ENCODE measurements around the gene LRP10. TPM values are rescaled to one million over a fixed set of nuclear protein-coding genes. Genes with fewer than 3 reads are reported as not detected.

The LRP10 gene
- total RNA-seq, 1 experiment from 2014 or later, result 78.3 TPM

- peaks cover 5% of the 10 kb centered on the region; the same call in 1 of the 2 replicates for H3K4me1 ChIP-seq (ENCODE audit: control insufficient read depth, insufficient read depth, low read length)
- TF ChIP-seq SIN3A (IDR thresholded peaks at IDR 0.05; ENCODE audit: borderline replicate concordance, insufficient read depth, low read depth, low read length), result no peak
- TF ChIP-seq POLR2AphosphoS5 (IDR thresholded peaks at IDR 0.05; ENCODE audit: low read depth, low read length), result peak; percentile 6; the same call in 1 of the 2 replicates
- DNase-seq (ENCODE audit: low read depth, low spot score) (peak; percentile 48), ATAC-seq (peak; percentile 62)
- no peaks in the 10 kb centered on the region for H3K9me3 ChIP-seq (ENCODE audit: control insufficient read depth, insufficient read depth, low read depth, low read length)
- CTCF ChIA-PET, result no interaction called here
- POLR2A ChIA-PET, result no interaction called here
- no peaks in the 10 kb centered on the region for H3K27me3 ChIP-seq (ENCODE audit: control insufficient read depth, insufficient read depth, low read length)
- intact Hi-C loops (cut with micrococcal nuclease; ENCODE audit: unreplicated experiment) (no loop called here), in situ Hi-C loops (cut with HindIII; ENCODE audit: low pct_unique_long_range_greater_than_20kb, low sequenced_read_pairs) (no loop called here)
- peak overlapping the region; percentile 53 to 78 for H3K4me3 ChIP-seq (ENCODE audit: low read depth in 2 of 2, low read length in 2 of 2)
- H3K27ac ChIP-seq (ENCODE audit: low read length), result peak overlapping the region; percentile 75
- no TSS peak for BruUV-seq (replicated peaks)
- H3K36me3 ChIP-seq (ENCODE audit: control insufficient read depth, insufficient read depth, low read length), result no peaks in the 10 kb centered on the region
Observed at GRCh38 chr14:22887260-22887989, 15.9 kb downstream of the LRP10 start.

DNA sequence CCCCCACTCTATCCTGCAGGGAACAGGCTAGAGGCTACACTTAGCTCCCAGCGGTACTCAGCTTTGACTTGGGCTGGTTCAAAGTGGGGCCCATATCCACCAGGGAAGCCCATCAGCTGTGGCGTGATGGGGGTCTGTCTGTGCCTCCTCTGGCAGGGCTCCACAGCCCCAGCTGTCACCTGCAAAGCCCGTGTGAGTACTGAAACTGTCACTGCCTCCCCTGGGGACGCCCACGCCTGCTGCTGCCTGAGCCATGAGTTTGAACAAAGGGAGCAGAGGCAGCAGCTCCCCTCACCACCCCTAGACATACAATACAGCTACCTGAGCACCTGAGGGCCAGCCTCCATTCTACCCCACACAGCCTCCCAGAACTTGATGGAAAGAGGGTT, 16.4 kb downstream of the LRP10 start:
- intact Hi-C loops (cut with micrococcal nuclease; ENCODE audit: unreplicated experiment), result no loop called here
- no peak for DNase-seq (ENCODE audit: low read depth, low spot score)
- TF ChIP-seq, protein P1, sequence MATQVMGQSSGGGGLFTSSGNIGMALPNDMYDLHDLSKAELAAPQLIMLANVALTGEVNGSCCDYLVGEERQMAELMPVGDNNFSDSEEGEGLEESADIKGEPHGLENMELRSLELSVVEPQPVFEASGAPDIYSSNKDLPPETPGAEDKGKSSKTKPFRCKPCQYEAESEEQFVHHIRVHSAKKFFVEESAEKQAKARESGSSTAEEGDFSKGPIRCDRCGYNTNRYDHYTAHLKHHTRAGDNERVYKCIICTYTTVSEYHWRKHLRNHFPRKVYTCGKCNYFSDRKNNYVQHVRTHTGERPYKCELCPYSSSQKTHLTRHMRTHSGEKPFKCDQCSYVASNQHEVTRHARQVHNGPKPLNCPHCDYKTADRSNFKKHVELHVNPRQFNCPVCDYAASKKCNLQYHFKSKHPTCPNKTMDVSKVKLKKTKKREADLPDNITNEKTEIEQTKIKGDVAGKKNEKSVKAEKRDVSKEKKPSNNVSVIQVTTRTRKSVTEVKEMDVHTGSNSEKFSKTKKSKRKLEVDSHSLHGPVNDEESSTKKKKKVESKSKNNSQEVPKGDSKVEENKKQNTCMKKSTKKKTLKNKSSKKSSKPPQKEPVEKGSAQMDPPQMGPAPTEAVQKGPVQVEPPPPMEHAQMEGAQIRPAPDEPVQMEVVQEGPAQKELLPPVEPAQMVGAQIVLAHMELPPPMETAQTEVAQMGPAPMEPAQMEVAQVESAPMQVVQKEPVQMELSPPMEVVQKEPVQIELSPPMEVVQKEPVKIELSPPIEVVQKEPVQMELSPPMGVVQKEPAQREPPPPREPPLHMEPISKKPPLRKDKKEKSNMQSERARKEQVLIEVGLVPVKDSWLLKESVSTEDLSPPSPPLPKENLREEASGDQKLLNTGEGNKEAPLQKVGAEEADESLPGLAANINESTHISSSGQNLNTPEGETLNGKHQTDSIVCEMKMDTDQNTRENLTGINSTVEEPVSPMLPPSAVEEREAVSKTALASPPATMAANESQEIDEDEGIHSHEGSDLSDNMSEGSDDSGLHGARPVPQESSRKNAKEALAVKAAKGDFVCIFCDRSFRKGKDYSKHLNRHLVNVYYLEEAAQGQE (IDR thresholded peaks at IDR 0.05; ENCODE audit: insufficient read depth in 1 of 2, low read depth in 2 of 2, low read length in 1 of 2), result no peak
- no TSS peak for BruUV-seq (replicated peaks)
- no peaks in the 10 kb centered on the region for H3K9me3 ChIP-seq (ENCODE audit: control insufficient read depth, insufficient read depth, low read depth, low read length)
- H3K4me1 ChIP-seq (ENCODE audit: control insufficient read depth, insufficient read depth, low read length), result peaks cover 5% of the 10 kb centered on the region; the same call in 1 of the 2 replicates
- H3K27me3 ChIP-seq (ENCODE audit: control insufficient read depth, insufficient read depth, low read length), result no peaks in the 10 kb centered on the region
- no peaks in the 10 kb centered on the region for H3K36me3 ChIP-seq (ENCODE audit: control insufficient read depth, insufficient read depth, low read length)
- in situ Hi-C loops (cut with HindIII; ENCODE audit: low pct_unique_long_range_greater_than_20kb, low sequenced_read_pairs), result no loop called here
- no peak for ATAC-seq
- ChIA-PET CTCF (no interaction called here), POLR2A (no interaction called here)
- peak overlapping the region; percentile 75; the same call in 1 of the 2 replicates for H3K27ac ChIP-seq (ENCODE audit: low read length)
- H3K4me3 ChIP-seq (ENCODE audit: low read depth in 2 of 2, low read length in 2 of 2), result peak overlapping the region; percentile 53 to 78

- ATAC-seq, result no peak
- Histone ChIP-seq H3K9me3 (ENCODE audit: control insufficient read depth, insufficient read depth, low read depth, low read length) (no peaks in the 10 kb centered on the region), H3K27me3 (ENCODE audit: control insufficient read depth, insufficient read depth, low read length) (no peaks in the 10 kb centered on the region), H3K4me3 (ENCODE audit: low read depth in 2 of 2, low read length in 2 of 2) (no peak overlapping the region), H3K27ac (ENCODE audit: low read length) (no peak overlapping the region), H3K36me3 (ENCODE audit: control insufficient read depth, insufficient read depth, low read length) (no peaks in the 10 kb centered on the region), H3K4me1 (ENCODE audit: control insufficient read depth, insufficient read depth, low read length) (peaks cover 5% of the 10 kb centered on the region; the same call in 1 of the 2 replicates)
- CTCF ChIA-PET, result no interaction called here
- TF ChIP-seq SIN3A (IDR thresholded peaks at IDR 0.05; ENCODE audit: borderline replicate concordance, insufficient read depth, low read depth, low read length), result no peak
- no peak for TF ChIP-seq TCF7L2 (IDR thresholded peaks at IDR 0.05; ENCODE audit: low read depth, low read length)
- no peak for TF ChIP-seq POLR2AphosphoS5 (IDR thresholded peaks at IDR 0.05; ENCODE audit: low read depth, low read length)
- TF ChIP-seq, protein P1 (IDR thresholded peaks at IDR 0.05; ENCODE audit: insufficient read depth in 1 of 2, low read depth in 2 of 2, low read length in 1 of 2), result no peak
- POLR2A ChIA-PET, result interaction anchor here (0.7 kb wide), 1 partner anchor 1021 kb away, joined by 14 read pairs; no protein-coding TSS in a partner anchor
- in situ Hi-C loops (cut with HindIII; ENCODE audit: low pct_unique_long_range_greater_than_20kb, low sequenced_read_pairs) (no loop called here), intact Hi-C loops (cut with micrococcal nuclease; ENCODE audit: unreplicated experiment) (no loop called here)
- no peak for DNase-seq (ENCODE audit: low read depth, low spot score)
- BruUV-seq (replicated peaks), result no TSS peak
Observed at GRCh38 chr14:22888662-22889061, 17.1 kb downstream of the LRP10 start.

Measured in Panc1 (cell line).